Large intestine (tissue), 12 donors: ENCODE results near the gene DDIAS. TPM values are rescaled to one million over a fixed set of nuclear protein-coding genes. Genes with fewer than 3 reads are reported as not detected.
"Not testable (repeated sequence)": the region's sequence is repeated elsewhere in the genome, so short reads cannot be mapped to it uniquely, and the experiment has no call there.

Experiments used
- DNase-seq, 2 donors: peaks; one replicate each; pipeline versions ENCODE4 v3.0.0 to v3.0.0-alpha.2; 2013
- H3K27ac ChIP-seq: one replicate; pipeline ENCODE4 v1.5.1; 2013; ENCODE audit warnings: low read length
- H3K27me3 ChIP-seq: 2 replicates; pipeline ENCODE4 v1.6.1; 2013; ENCODE audit warnings: low read length; ENCODE audit not compliant: control insufficient read depth, insufficient read depth
- H3K36me3 ChIP-seq: 2 replicates; pipeline ENCODE4 v1.6.1; 2013; ENCODE audit warnings: low read length; ENCODE audit not compliant: control insufficient read depth, insufficient read depth
- H3K4me1 ChIP-seq: one replicate; pipeline ENCODE4 v1.6.1; 2013; ENCODE audit warnings: low read length; ENCODE audit not compliant: control insufficient read depth, insufficient read depth
- H3K4me3 ChIP-seq: one replicate; pipeline ENCODE4 v1.5.1; 2013; ENCODE audit warnings: low read length
- H3K9me3 ChIP-seq: one replicate; pipeline ENCODE4 v1.6.1; 2013; ENCODE audit warnings: mild to moderate bottlenecking, low read depth, low read length, moderate library complexity; ENCODE audit not compliant: control insufficient read depth
- WGBS: methylation state at CpG from one replicate; pipeline ENCODE4 v1.1.5; 2013; ENCODE audit warnings: low lambda C conversion rate; ENCODE audit not compliant: insufficient coverage; 5-methylcytosine and 5-hydroxymethylcytosine counted together
- long read RNA-seq, 11 donors: transcript quantifications; one replicate each; lab custom pipeline, GENCODE V29; 2026
- polyA plus RNA-seq: library from polyadenylated mRNA; unstranded; fragments of 120-200 nt; gene quantifications from one replicate; pipeline ENCODE4 v1.2.1, GENCODE V29; 2013

The DDIAS gene, protein sequence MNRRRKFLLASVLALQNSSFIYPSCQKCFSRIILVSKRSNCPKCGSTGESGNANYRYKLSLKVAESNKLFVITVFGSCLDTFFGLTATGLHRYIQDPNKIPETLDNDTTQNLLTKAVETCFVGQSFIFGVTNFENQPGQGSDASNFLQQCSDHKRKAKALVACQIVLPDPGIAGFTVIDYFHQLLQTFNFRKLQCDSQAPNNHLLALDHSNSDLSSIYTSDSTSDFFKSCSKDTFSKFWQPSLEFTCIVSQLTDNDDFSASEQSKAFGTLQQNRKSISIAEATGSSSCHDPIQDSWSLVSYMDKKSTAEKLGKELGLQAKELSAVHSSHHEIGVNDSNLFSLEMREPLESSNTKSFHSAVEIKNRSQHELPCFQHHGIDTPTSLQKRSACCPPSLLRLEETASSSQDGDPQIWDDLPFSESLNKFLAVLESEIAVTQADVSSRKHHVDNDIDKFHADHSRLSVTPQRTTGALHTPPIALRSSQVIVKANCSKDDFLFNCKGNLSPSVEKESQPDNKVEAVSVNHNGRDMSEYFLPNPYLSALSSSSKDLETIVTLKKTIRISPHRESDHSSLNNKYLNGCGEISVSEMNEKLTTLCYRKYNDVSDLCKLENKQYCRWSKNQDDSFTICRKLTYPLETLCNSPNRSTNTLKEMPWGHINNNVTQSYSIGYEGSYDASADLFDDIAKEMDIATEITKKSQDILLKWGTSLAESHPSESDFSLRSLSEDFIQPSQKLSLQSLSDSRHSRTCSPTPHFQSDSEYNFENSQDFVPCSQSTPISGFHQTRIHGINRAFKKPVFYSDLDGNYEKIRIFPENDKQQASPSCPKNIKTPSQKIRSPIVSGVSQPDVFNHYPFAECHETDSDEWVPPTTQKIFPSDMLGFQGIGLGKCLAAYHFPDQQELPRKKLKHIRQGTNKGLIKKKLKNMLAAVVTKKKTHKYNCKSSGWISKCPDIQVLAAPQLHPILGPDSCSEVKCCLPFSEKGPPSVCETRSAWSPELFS
- polyA plus RNA-seq = 2.5 TPM
- long read RNA-seq, donor 1, partial matches to known transcripts = 0 of 1 reads
- long read RNA-seq, donor 1, other reads (novel, unspliced or antisense) = 0 of 1 reads
- long read RNA-seq, donor 2, partial matches to known transcripts = 0 of 1 reads
- long read RNA-seq, donor 2, other reads (novel, unspliced or antisense) = 0 of 1 reads
- long read RNA-seq, donor 3 = 0 reads
- long read RNA-seq, donor 4, partial matches to known transcripts = 0 of 1 reads
- long read RNA-seq, donor 4, other reads (novel, unspliced or antisense) = 0 of 1 reads
- long read RNA-seq, donor 5 = 0 reads
- long read RNA-seq, donor 6, partial matches to known transcripts = 0 of 1 reads
- long read RNA-seq, donor 6, other reads (novel, unspliced or antisense) = 0 of 1 reads
- long read RNA-seq, donor 7, partial matches to known transcripts = 0 of 1 reads
- long read RNA-seq, donor 7, other reads (novel, unspliced or antisense) = 0 of 1 reads
- long read RNA-seq, donor 8, partial matches to known transcripts = 0 of 1 reads
- long read RNA-seq, donor 8, other reads (novel, unspliced or antisense) = 0 of 1 reads
- long read RNA-seq, donor 9 = 0 reads
- long read RNA-seq, donor 10 = 0 reads
- long read RNA-seq, donor 11, partial matches to known transcripts = 0 of 2 reads
- long read RNA-seq, donor 11, other reads (novel, unspliced or antisense) = 0 of 2 reads

DNA sequence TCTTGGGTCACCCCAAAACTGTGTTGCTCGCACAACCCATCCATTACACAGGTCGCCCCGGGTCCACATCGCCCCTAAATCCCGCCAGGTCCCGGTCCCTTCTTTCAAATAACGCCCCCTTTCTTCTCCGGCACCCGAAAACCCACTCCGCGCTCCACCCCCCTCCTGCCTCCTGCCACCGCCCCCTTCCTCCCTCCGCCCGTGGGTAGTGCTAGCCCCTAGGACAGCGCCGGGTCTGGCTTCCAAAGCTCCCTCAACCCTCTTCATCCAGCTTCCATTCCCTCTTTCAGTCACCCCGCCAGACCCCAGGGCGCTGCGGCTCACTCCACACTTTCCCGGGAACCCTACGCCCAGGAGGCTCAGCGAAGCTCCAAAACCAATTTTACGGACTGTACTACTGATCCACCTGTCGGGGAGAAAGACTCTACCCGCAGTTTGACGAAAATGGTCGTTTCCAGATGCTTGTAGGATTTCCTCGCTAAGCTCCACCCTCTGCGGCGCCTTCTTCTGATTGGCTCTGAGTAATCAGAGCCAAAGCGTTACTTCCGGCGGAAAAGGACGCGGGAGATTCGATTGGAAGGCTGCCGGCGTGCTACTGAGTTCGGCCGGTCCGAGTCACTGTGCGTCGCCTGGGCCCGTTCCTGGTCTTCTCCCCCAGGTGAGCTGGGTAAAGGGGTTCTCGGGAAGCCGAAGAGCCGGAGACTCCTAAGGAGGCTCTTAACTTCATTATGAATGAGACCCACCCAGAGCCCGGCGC is at the start of gene DDIAS:
Gene DDIAS, plus strand, starts transcription at position 572 of the 757 bp plus-strand sequence. CDS start 13,003 bp downstream, outside the sequence.
- Histone ChIP-seq H3K36me3 (no peaks in the 10 kb centered on the region), H3K9me3 (no peaks in the 10 kb centered on the region), H3K4me3 (peak within 1 kb of the TSS; percentile 67), H3K4me1 (peaks cover 9% of the 10 kb centered on the region), H3K27me3 (no peaks in the 10 kb centered on the region), H3K27ac (peak within 1 kb of the TSS; percentile 92)
- WGBS = no CpG with 5 or more reads among the region's 49 CpGs
- peak; percentile 96 to 97 for DNase-seq

DNA sequence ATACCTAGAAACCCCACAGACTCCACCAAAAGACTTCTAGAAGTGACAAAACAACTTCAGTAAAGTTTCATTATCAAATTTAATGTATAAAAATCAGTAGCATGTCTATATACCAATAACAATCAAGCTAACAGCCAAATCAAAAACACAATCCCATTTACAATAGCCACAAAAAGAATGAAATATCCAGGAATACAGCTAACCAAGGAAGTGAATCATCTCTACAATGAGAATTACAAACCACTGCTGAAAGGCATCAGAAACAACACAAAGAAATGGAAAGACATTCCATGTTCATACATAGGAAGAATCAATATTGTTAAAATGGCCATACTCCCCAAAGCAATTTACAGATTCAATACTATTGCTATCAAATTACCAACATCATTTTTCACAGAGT is 47.3 kb upstream of the DDIAS start:
- Histone ChIP-seq H3K9me3 (no peaks in the 10 kb centered on the region), H3K27ac (no peak overlapping the region), H3K27me3 (no peaks in the 10 kb centered on the region), H3K4me1 (no peaks in the 10 kb centered on the region), H3K4me3 (no peak overlapping the region), H3K36me3 (no peaks in the 10 kb centered on the region)
- no peak for DNase-seq

DNA sequence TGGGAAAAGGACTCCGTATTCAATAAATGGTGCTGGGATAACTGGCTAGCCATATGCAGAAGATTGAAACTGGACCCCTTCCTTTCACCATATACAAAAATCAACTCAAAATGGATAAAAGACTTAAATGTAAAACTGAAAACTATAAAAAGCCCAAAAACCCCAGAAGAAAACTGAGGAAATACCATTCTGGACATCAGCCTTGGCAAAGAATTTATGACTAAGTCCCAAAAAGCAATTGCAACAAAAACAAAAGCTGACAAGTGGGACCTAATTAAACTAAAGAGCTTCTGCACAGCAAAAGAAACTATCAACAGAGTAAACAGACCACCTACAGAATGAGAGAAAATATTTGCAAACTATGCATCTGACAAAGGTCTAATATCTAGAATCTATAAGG is 46.6 kb upstream of the DDIAS start:
- not testable (repeated sequence) for H3K27ac ChIP-seq, H3K4me3 ChIP-seq, H3K9me3 ChIP-seq, H3K4me1 ChIP-seq, H3K27me3 ChIP-seq, H3K36me3 ChIP-seq, DNase-seq
- no CpG with 5 or more reads among the region's 1 CpG for WGBS

DNA sequence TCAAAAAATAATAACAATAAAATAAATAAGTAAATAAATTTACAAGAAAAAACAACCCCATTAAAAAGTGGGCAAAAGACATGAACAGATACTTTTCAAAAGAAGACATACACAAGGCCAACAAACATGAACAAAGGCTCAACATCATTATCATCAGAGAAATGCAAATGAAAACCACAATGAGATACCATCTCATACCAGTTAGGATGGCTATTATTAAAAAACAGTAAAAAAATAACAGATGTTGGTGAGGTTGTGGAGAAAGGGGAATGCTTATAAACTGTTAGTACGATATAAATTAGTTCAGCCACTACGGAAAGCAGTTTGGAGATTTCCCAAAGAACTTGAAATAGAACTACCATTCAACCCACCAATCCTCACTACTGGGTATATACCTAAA is 45.9 kb upstream of the DDIAS start:
- no peak for DNase-seq
- Histone ChIP-seq H3K36me3 (no peaks in the 10 kb centered on the region), H3K4me1 (no peaks in the 10 kb centered on the region), H3K27me3 (no peaks in the 10 kb centered on the region), H3K4me3 (no peak overlapping the region), H3K27ac (no peak overlapping the region), H3K9me3 (no peaks in the 10 kb centered on the region)
- 100% methylated on average over 1 of the region's 2 CpGs for WGBS

DNA sequence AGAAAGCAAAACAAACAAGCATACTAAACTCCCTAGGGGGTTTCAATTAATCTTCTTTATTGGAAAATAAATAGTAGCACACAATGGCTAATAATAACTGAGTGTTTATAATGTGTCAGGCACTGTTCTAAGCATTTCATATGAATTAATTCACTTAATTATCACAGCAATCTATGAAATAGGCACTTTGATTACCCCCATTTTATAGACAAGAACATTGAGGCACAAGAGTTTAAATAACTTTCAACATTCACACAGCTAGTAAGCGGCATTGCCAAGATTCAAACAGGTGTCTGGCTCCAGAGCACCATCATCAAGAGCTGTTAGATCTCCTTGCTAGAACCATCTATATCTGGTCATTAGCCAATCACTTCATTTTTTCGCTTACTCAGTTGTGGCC is 44.4 kb upstream of the DDIAS start:
- 89% methylated on average over 1 of the region's 2 CpGs for WGBS
- H3K27me3 ChIP-seq = no peaks in the 10 kb centered on the region
- no peak for DNase-seq
- no peaks in the 10 kb centered on the region for H3K4me1 ChIP-seq
- H3K4me3 ChIP-seq = no peak overlapping the region
- no peak overlapping the region for H3K27ac ChIP-seq
- no peaks in the 10 kb centered on the region for H3K9me3 ChIP-seq
- no peaks in the 10 kb centered on the region for H3K36me3 ChIP-seq

DNA sequence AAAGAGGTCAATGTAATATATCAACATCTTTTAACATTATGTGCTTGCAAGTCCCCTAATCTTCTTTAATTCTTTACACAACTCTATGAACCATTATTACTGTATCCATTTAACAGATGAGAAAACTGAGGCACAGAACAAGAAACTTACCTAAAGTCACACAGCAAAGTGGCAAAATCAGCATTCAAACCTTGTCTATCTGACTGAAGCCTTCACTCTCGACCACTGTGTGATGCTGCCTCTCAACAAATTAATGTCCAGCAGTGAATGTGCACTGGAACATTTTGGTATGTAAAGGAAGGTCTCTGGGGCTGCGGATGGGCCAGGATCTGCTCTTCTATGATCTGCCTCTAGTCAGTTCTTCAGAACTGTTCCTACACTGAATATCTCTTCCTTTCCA is 43.4 kb upstream of the DDIAS start:
- Histone ChIP-seq H3K27ac (no peak overlapping the region), H3K9me3 (no peaks in the 10 kb centered on the region), H3K4me3 (no peak overlapping the region), H3K27me3 (no peaks in the 10 kb centered on the region), H3K4me1 (no peaks in the 10 kb centered on the region), H3K36me3 (no peaks in the 10 kb centered on the region)
- no CpG with 5 or more reads among the region's 2 CpGs for WGBS
- no peak for DNase-seq

DNA sequence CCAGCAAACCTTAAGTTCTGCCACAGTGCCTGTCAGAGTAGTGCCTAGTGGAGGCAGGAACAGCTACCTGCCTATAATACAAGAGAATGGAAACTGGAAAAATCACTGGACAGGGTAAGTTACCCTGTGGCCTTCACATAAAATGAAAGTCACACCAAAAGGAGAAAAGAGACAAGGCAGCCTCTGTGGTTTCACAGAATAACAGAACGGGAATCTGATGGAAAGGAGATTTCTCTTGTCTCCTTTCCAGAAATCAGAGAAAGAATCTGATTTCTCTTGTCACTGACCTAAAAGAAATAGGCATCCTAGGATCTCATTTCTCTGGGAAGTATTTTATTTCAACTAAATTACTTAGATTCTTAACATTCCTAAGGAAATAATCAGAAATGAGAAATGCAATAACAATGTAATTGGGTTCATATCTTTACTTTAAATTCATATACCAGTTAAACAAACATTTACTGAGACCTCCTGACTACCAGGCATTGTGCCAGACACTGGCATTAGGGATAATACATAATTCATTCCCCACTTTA is 42.9 kb upstream of the DDIAS start:
- WGBS = 80% methylated on average over 1 of the region's 1 CpG
- Histone ChIP-seq H3K4me3 (no peak overlapping the region), H3K9me3 (no peaks in the 10 kb centered on the region), H3K4me1 (no peaks in the 10 kb centered on the region), H3K36me3 (no peaks in the 10 kb centered on the region), H3K27ac (no peak overlapping the region), H3K27me3 (no peaks in the 10 kb centered on the region)
- DNase-seq = no peak

DNA sequence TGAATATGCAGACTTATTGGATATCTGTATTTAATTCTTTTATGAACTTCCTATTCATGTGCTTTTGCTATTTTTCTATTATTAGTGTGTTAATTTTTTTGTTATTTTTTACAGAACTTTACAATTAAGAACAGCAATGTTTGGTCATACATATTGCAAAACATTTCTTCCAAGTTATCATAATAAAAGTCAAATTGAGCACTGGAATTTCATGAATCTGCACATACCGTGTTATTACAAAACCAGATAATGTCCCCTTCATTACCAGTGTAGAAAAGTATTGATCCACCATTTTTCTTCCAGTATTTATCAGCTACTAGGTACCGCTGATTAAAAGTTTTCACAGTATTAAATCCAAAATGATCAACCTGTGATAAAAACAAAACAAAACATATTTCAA is 41.8 kb upstream of the DDIAS start:
- Histone ChIP-seq H3K36me3 (no peaks in the 10 kb centered on the region), H3K27me3 (no peaks in the 10 kb centered on the region), H3K4me3 (no peak overlapping the region), H3K4me1 (no peaks in the 10 kb centered on the region), H3K9me3 (no peaks in the 10 kb centered on the region), H3K27ac (no peak overlapping the region)
- no CpG with 5 or more reads among the region's 2 CpGs for WGBS
- no peak for DNase-seq

DNA sequence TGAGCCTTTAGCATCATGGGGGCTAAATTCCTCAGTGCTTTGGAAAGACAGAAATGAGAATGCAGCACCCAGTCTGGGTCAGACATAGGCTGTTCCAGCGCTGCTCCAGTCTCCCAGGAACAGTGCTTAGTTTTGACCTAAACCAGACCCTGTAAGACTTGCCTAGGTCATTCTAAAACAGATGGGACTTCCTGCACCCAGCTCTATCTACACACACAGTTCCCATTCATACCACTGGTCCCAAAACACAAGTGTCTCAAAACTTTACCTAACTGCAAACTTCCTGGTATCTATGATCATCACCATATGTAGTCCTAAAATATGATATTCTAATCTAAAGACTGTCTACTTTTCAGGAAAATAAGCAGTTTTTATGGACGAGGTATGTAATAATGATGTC is 39.2 kb upstream of the DDIAS start:
- WGBS = 100% methylated on average over 1 of the region's 2 CpGs
- DNase-seq = no peak
- Histone ChIP-seq H3K9me3 (no peaks in the 10 kb centered on the region), H3K4me1 (no peaks in the 10 kb centered on the region), H3K36me3 (no peaks in the 10 kb centered on the region), H3K27ac (no peak overlapping the region), H3K27me3 (no peaks in the 10 kb centered on the region), H3K4me3 (no peak overlapping the region)
